HUES48 (cell line): ENCODE measurements around the gene ZNF805.
A peak's percentile ranks its signal among the peaks of the same experiment; 100 is the strongest.
"Not testable (repeated sequence)": the region's sequence is repeated elsewhere in the genome, so short reads cannot be mapped to it uniquely, and the experiment has no call there.

Experiments
- H3K27ac ChIP-seq: one replicate; pipeline ENCODE4 v1.7.0; 2013; ENCODE audit warnings: low read depth, low read length, inconsistent platforms
- H3K27me3 ChIP-seq: 2 replicates; pipeline ENCODE4 v1.6.1; 2013; ENCODE audit warnings: mild to moderate bottlenecking, low read length; ENCODE audit not compliant: control insufficient read depth, insufficient read depth
- H3K36me3 ChIP-seq: 2 replicates; pipeline ENCODE4 v1.6.1; 2013; ENCODE audit warnings: low read length; ENCODE audit not compliant: control insufficient read depth, insufficient read depth
- H3K4me1 ChIP-seq: 2 replicates; pipeline ENCODE4 v1.6.1; 2013; ENCODE audit warnings: mild to moderate bottlenecking, low read length; ENCODE audit not compliant: control insufficient read depth, insufficient read depth
- H3K4me3 ChIP-seq: 2 replicates; pipeline ENCODE4 v1.5.1; 2013; ENCODE audit warnings: mild to moderate bottlenecking, low read depth, low read length
- H3K9ac ChIP-seq: 2 replicates; pipeline ENCODE4 v1.6.1; 2013; ENCODE audit warnings: mild to moderate bottlenecking, low read depth, low read length, moderate library complexity
- H3K9me3 ChIP-seq: 2 replicates; pipeline ENCODE4 v1.6.1; 2013; ENCODE audit warnings: low read length; ENCODE audit not compliant: control insufficient read depth, insufficient read depth

The ZNF805 gene

GRCh38 chr19:57233207-57233606, 7.2 kb upstream of the ZNF805 start:
- Histone ChIP-seq H3K27ac (no peak overlapping the region), H3K4me1 (no peaks in the 10 kb centered on the region; the same call in 1 of the 2 replicates), H3K9me3 (no peaks in the 10 kb centered on the region), H3K9ac (no peak overlapping the region), H3K4me3 (no peak overlapping the region), H3K27me3 (no peaks in the 10 kb centered on the region), H3K36me3 (no peaks in the 10 kb centered on the region)

- Histone ChIP-seq H3K9me3 (no peaks in the 10 kb centered on the region), H3K27ac (peak overlapping the region; percentile 88), H3K36me3 (peaks cover 14% of the 10 kb centered on the region), H3K27me3 (no peaks in the 10 kb centered on the region), H3K9ac (peak overlapping the region; percentile 68), H3K4me1 (no peaks in the 10 kb centered on the region), H3K4me3 (peak overlapping the region; percentile 99)
These were observed 486 bp upstream of the ZNF805 start for GRCh38 chr19:57239982-57240310.

- peaks cover 24% of the 10 kb centered on the region for H3K36me3 ChIP-seq
- peak overlapping the region; percentile 59 for H3K9ac ChIP-seq
- H3K4me1 ChIP-seq, result no peaks in the 10 kb centered on the region
- H3K4me3 ChIP-seq, result peak overlapping the region; percentile 99
- no peaks in the 10 kb centered on the region for H3K27me3 ChIP-seq
- H3K27ac ChIP-seq, result peak overlapping the region; percentile 88
- H3K9me3 ChIP-seq, result no peaks in the 10 kb centered on the region
These were observed 744 bp downstream of the ZNF805 start for GRCh38 chr19:57241176-57241575.

- no peaks in the 10 kb centered on the region for H3K27me3 ChIP-seq
- peaks cover 32% of the 10 kb centered on the region for H3K36me3 ChIP-seq
- no peak overlapping the region for H3K4me3 ChIP-seq
- no peaks in the 10 kb centered on the region for H3K4me1 ChIP-seq
- no peak overlapping the region for H3K9ac ChIP-seq
- H3K9me3 ChIP-seq, result no peaks in the 10 kb centered on the region
- no peak overlapping the region for H3K27ac ChIP-seq
These were observed 2.4 kb downstream of the ZNF805 start for GRCh38 chr19:57242821-57243220.

GRCh38 chr19:57244513-57244912, 4.1 kb downstream of the ZNF805 start:
- Histone ChIP-seq H3K9ac (no peak overlapping the region), H3K9me3 (no peaks in the 10 kb centered on the region), H3K36me3 (peaks cover 45% of the 10 kb centered on the region), H3K4me3 (no peak overlapping the region), H3K27ac (no peak overlapping the region), H3K27me3 (no peaks in the 10 kb centered on the region), H3K4me1 (no peaks in the 10 kb centered on the region)

- H3K36me3 ChIP-seq, result peaks cover 47% of the 10 kb centered on the region
These were observed 4.6 kb downstream of the ZNF805 start for GRCh38 chr19:57245066-57245465.

GRCh38 chr19:57245959-57246358, 5.5 kb downstream of the ZNF805 start:
- no peaks in the 10 kb centered on the region for H3K9me3 ChIP-seq
- no peaks in the 10 kb centered on the region for H3K27me3 ChIP-seq
- no peak overlapping the region for H3K4me3 ChIP-seq
- H3K36me3 ChIP-seq, result peaks cover 55% of the 10 kb centered on the region
- H3K27ac ChIP-seq, result no peak overlapping the region
- H3K9ac ChIP-seq, result no peak overlapping the region
- no peaks in the 10 kb centered on the region for H3K4me1 ChIP-seq

More at GRCh38 chr19:57245066-57245465, 4.6 kb downstream of the ZNF805 start:
- Histone ChIP-seq H3K4me1 (no peaks in the 10 kb centered on the region), H3K27ac (no peak overlapping the region), H3K9ac (no peak overlapping the region), H3K4me3 (no peak overlapping the region), H3K27me3 (no peaks in the 10 kb centered on the region), H3K9me3 (no peaks in the 10 kb centered on the region)

GRCh38 chr19:57248646-57249045, 8.2 kb downstream of the ZNF805 start:
- Histone ChIP-seq H3K4me3 (no peak overlapping the region), H3K9ac (no peak overlapping the region), H3K36me3 (peaks cover 74% of the 10 kb centered on the region), H3K27me3 (no peaks in the 10 kb centered on the region), H3K9me3 (no peaks in the 10 kb centered on the region), H3K27ac (no peak overlapping the region), H3K4me1 (no peaks in the 10 kb centered on the region)

GRCh38 chr19:57249329-57249728, 8.9 kb downstream of the ZNF805 start:
- no peaks in the 10 kb centered on the region for H3K9me3 ChIP-seq
- H3K9ac ChIP-seq, result no peak overlapping the region
- H3K27ac ChIP-seq, result no peak overlapping the region
- no peak overlapping the region for H3K4me3 ChIP-seq
- H3K36me3 ChIP-seq, result peaks cover 76% of the 10 kb centered on the region
- no peaks in the 10 kb centered on the region for H3K4me1 ChIP-seq
- no peaks in the 10 kb centered on the region for H3K27me3 ChIP-seq

GRCh38 chr19:57253767-57254166, 13.3 kb downstream of the ZNF805 start:
- not testable (repeated sequence) for H3K4me3 ChIP-seq, H3K9ac ChIP-seq, H3K4me1 ChIP-seq, H3K27ac ChIP-seq, H3K9me3 ChIP-seq, H3K27me3 ChIP-seq
- H3K36me3 ChIP-seq, result peaks cover 60% of the 10 kb centered on the region

GRCh38 chr19:57262044-57262443, 21.6 kb downstream of the ZNF805 start:
- peaks cover 10% of the 10 kb centered on the region for H3K4me1 ChIP-seq
- H3K27me3 ChIP-seq, result no peaks in the 10 kb centered on the region
- 0 out of 2 replicates have a peak, but pooled peaks cover 2% of the 10 kb centered on the region for H3K36me3 ChIP-seq
- H3K27ac ChIP-seq, result no peak overlapping the region
- H3K4me3 ChIP-seq, result no peak overlapping the region
- no peak overlapping the region for H3K9ac ChIP-seq
- no peaks in the 10 kb centered on the region for H3K9me3 ChIP-seq

GRCh38 chr19:57263244-57263741, 22.9 kb downstream of the ZNF805 start:
- Histone ChIP-seq H3K27me3 (no peaks in the 10 kb centered on the region), H3K9ac (no peak overlapping the region), H3K4me1 (peaks cover 10% of the 10 kb centered on the region), H3K4me3 (no peak overlapping the region), H3K9me3 (no peaks in the 10 kb centered on the region), H3K27ac (no peak overlapping the region), H3K36me3 (0 out of 2 replicates have a peak, but pooled peaks cover 2% of the 10 kb centered on the region)
